Stomach smooth muscle (tissue), 2 donors: ENCODE data around the gene NR6A1.

Experiments used
- H3K27ac ChIP-seq: one replicate; pipeline ENCODE4 v1.7.0; 2013; ENCODE audit warnings: mild to moderate bottlenecking, low read length, inconsistent platforms
- H3K27me3 ChIP-seq, 2 donors: one replicate each; pipeline ENCODE4 v1.7.0; 2013; ENCODE audit warnings: low read length in 2 of 2; ENCODE audit not compliant: insufficient read depth in 2 of 2, control insufficient read depth in 1 of 2
- H3K36me3 ChIP-seq, 2 donors: one replicate each; pipeline ENCODE4 v1.7.0; 2013; ENCODE audit warnings: low read length in 2 of 2; ENCODE audit not compliant: control insufficient read depth in 2 of 2, insufficient read depth in 2 of 2
- H3K4me1 ChIP-seq: one replicate; pipeline ENCODE4 v1.7.0; 2013; ENCODE audit warnings: low read length; ENCODE audit not compliant: control insufficient read depth, insufficient read depth
- H3K4me3 ChIP-seq, 2 donors: one replicate each; pipeline ENCODE4 v1.7.0; 2013; ENCODE audit warnings: low read length in 2 of 2
- H3K9ac ChIP-seq, 2 donors: one replicate each; pipeline ENCODE4 v1.7.0; 2013; ENCODE audit warnings: low read length in 2 of 2, mild to moderate bottlenecking in 1 of 2
- H3K9me3 ChIP-seq, 2 donors: one replicate each; pipeline ENCODE4 v1.7.0; 2013; ENCODE audit warnings: low read length in 2 of 2; ENCODE audit not compliant: control insufficient read depth in 2 of 2
- donor health status: healthy.
- donor health status: Pancreatic carcinoma.

NR6A1 gene

GRCh38 chr9:124684169-124684568 is 86.9 kb downstream of the NR6A1 start:
- Histone ChIP-seq H3K27me3 (no peaks in the 10 kb centered on the region), H3K36me3 (no peaks in the 10 kb centered on the region), H3K9ac (no peak overlapping the region)

GRCh38 chr9:124683043-124683442 is 88.1 kb downstream of the NR6A1 start:
- no peaks in the 10 kb centered on the region for H3K36me3 ChIP-seq
- H3K4me3 ChIP-seq, result no peak overlapping the region
- H3K27me3 ChIP-seq, result no peaks in the 10 kb centered on the region
- no peak overlapping the region for H3K27ac ChIP-seq
- H3K4me1 ChIP-seq, result no peaks in the 10 kb centered on the region
- H3K9me3 ChIP-seq, result no peaks in the 10 kb centered on the region
- H3K9ac ChIP-seq, result no peak overlapping the region

More at GRCh38 chr9:124684169-124684568, 86.9 kb downstream of the NR6A1 start:
- Histone ChIP-seq H3K27ac (no peak overlapping the region), H3K4me1 (no peaks in the 10 kb centered on the region), H3K4me3 (no peak overlapping the region), H3K9me3 (no peaks in the 10 kb centered on the region)

GRCh38 chr9:124680714-124681390 is 90.3 kb downstream of the NR6A1 start:
- Histone ChIP-seq H3K27me3 (no peaks in the 10 kb centered on the region), H3K4me3 (no peak overlapping the region), H3K36me3 (no peaks in the 10 kb centered on the region), H3K27ac (no peak overlapping the region), H3K4me1 (peaks cover 1% of the 10 kb centered on the region), H3K9ac (no peak overlapping the region), H3K9me3 (no peaks in the 10 kb centered on the region)

GRCh38 chr9:124680049-124680448 is 91.1 kb downstream of the NR6A1 start:
- Histone ChIP-seq H3K9ac (no peak overlapping the region), H3K36me3 (no peaks in the 10 kb centered on the region), H3K4me1 (peaks cover 6% of the 10 kb centered on the region), H3K4me3 (no peak overlapping the region), H3K27me3 (no peaks in the 10 kb centered on the region), H3K9me3 (no peaks in the 10 kb centered on the region), H3K27ac (no peak overlapping the region)

DNA sequence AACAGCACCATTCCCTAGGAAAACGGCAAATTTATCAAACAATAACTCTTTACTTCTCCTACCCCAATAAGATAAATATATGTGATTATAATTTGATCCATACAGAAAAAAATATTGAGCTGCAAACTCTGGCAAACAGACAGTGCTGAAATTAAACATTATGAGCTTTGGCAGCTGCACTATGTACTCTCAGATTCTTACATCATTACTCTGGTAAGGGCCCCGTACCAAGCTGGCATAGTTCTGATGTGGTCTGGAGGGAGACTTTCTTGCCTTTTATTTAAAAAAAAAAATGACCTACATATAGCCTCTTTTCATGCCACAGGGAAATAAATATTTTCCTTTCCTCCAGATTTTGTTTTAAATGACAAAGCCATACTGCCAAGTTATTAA is 95.0 kb downstream of the NR6A1 start:
- Histone ChIP-seq H3K9ac (no peak overlapping the region), H3K27ac (no peak overlapping the region), H3K36me3 (no peaks in the 10 kb centered on the region), H3K9me3 (no peaks in the 10 kb centered on the region), H3K4me1 (peaks cover 6% of the 10 kb centered on the region), H3K4me3 (no peak overlapping the region), H3K27me3 (no peaks in the 10 kb centered on the region)

- Histone ChIP-seq H3K27ac (no peak overlapping the region), H3K4me3 (no peak overlapping the region), H3K4me1 (peaks cover 6% of the 10 kb centered on the region), H3K9me3 (no peaks in the 10 kb centered on the region), H3K27me3 (no peaks in the 10 kb centered on the region), H3K9ac (no peak overlapping the region), H3K36me3 (no peaks in the 10 kb centered on the region)
These were observed 95.6 kb downstream of the NR6A1 start for GRCh38 chr9:124675261-124676158.

DNA sequence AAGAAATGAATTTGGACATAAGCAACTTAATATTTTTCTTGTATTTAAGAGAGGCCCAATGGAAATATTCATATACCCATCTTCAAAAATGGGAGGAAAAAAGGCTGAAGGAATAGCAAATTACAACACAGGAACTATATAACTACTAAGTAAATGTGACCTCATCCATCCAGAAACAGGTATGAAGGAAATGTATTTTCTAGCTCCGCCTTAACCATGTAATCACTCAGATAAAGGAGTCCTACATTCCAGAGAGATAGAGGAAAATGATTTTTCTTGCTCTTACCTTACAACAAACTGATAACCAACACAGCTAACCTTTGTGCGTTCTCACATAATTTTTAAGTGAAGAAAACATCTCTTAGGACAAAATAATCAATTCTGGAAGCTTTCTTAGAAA is 96.5 kb downstream of the NR6A1 start:
- no peak overlapping the region for H3K4me3 ChIP-seq
- H3K27me3 ChIP-seq, result no peaks in the 10 kb centered on the region
- H3K36me3 ChIP-seq, result no peaks in the 10 kb centered on the region
- H3K9ac ChIP-seq, result no peak overlapping the region
- H3K9me3 ChIP-seq, result no peaks in the 10 kb centered on the region
- H3K27ac ChIP-seq, result no peak overlapping the region
- H3K4me1 ChIP-seq, result peaks cover 6% of the 10 kb centered on the region

GRCh38 chr9:124673063-124673462 is 98.0 kb downstream of the NR6A1 start:
- Histone ChIP-seq H3K4me3 (no peak overlapping the region), H3K9me3 (no peaks in the 10 kb centered on the region), H3K4me1 (peaks cover 6% of the 10 kb centered on the region), H3K36me3 (no peaks in the 10 kb centered on the region), H3K27ac (no peak overlapping the region), H3K27me3 (no peaks in the 10 kb centered on the region), H3K9ac (no peak overlapping the region)

DNA sequence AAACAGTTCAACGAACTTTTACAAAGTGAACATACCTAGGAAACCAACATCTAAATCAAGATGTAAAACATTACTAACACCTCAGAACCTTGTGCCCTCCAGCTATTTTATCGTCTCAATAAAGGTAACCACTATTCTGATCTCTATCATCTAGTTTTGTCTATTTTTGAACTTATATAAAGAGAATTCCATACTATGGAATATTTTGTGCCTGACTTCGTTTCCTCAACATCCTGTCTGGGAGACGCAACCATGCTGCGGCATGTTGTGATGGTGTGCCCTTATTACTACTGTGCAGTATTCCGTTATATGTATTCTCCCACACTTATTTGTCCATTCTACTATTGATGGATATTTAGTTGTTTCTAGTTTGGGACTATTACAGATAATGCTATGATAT is 99.2 kb downstream of the NR6A1 start:
- no peak overlapping the region for H3K4me3 ChIP-seq
- H3K9me3 ChIP-seq, result no peaks in the 10 kb centered on the region
- peaks cover 6% of the 10 kb centered on the region for H3K4me1 ChIP-seq
- no peak overlapping the region for H3K27ac ChIP-seq
- no peak overlapping the region for H3K9ac ChIP-seq
- H3K27me3 ChIP-seq, result no peaks in the 10 kb centered on the region
- no peaks in the 10 kb centered on the region for H3K36me3 ChIP-seq

DNA sequence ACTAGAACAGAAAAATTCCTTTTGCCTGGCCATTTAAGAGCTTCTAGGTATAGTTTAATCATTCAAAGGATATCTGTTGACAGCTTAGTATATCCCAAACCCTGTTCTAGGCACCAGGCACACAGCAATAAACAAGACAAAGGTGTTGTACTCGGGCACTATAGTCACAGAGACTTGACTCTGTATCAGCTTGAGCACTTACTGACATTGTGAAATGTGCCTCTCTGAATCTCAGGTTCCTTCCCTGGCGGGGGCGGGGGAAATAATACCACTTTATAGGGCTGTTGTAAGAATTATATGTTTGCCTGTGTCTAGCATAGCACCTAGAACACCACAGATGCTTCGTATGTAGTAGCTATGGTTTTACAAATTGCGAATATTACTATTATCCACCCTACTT is 104.5 kb downstream of the NR6A1 start:
- H3K9me3 ChIP-seq, result no peaks in the 10 kb centered on the region
- H3K36me3 ChIP-seq, result no peaks in the 10 kb centered on the region
- H3K27me3 ChIP-seq, result no peaks in the 10 kb centered on the region
- no peak overlapping the region for H3K27ac ChIP-seq
- H3K4me3 ChIP-seq, result no peak overlapping the region
- no peak overlapping the region for H3K9ac ChIP-seq
- no peaks in the 10 kb centered on the region for H3K4me1 ChIP-seq
